GM08714 (cell line): Measurements from ENCODE around the gene PTK6.
"Not testable (repeated sequence)": the region's sequence is repeated elsewhere in the genome, so short reads cannot be mapped to it uniquely, and the experiment has no call there.

Experiments
- H3K4me3 ChIP-seq: fragments of 200-500 bp; sonication (Bioruptor generic); 2 replicates; pipeline ENCODE4 v1.5.1; 2014; ENCODE audit warnings: mild to moderate bottlenecking, low read length, inconsistent platforms
- ZNF274 ChIP-seq: IDR thresholded peaks from 2 replicates; pipeline ENCODE4 v1.6.1; 2012; ENCODE audit warnings: mild to moderate bottlenecking, low read depth, low read length

PTK6 gene

DNA sequence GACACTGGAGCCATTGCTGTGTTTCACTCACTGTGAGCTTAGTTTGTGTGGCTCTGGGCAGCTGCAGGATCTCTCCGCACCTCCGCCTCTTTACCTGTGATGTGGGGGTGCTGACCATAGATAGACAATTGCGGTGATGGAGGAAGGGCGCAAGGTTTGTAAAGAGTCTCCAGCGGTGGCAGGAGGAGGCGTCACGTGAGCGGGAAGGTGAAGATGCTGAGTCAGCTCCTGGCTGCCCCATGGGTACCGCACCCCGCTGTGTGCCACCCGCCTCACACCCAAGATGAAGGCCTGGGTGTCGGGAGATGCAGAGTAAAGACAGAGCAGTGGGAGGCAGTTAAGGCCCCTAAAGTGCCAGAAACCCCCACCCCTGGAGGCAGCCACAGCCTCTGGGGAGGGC lies 55.7 kb downstream of the PTK6 start:
- no peak for TF ChIP-seq ZNF274
- H3K4me3 ChIP-seq: no peak overlapping the region

DNA sequence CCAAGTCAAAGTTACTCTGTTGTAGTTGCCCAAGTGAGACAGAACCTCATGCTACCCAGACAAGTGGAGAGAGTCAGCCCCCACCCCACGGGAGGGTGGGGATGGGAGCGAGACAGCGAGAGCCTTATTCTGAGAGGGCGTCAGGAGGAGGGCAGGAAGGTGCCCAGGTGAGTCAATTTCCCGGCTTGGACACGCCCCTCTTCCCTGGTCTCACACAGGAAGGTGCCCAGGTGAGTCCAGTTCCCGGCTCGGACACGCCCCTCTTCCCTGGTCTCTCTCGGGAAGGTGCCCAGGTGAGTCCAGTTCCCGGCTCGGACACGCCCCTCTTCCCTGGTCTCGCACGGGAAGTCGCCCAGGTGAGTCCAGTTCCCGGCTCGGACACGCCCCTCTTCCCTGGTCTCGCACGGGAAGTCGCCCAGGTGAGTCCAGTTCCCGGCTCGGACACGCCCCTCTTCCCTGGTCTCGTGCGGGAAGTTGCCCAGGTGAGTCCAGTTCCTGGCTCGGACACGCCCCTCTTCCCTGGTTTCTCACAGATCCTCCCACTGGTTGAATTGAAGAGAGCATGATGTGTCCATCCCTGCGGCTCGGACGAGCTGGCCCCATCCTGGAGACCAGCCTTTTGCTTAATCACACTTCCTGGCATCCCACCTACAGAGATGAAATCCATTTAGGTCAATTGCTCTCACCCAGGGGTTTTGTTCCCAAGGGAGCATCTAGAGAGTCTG lies 57.3 kb downstream of the PTK6 start:
- H3K4me3 ChIP-seq: not testable (repeated sequence)

DNA sequence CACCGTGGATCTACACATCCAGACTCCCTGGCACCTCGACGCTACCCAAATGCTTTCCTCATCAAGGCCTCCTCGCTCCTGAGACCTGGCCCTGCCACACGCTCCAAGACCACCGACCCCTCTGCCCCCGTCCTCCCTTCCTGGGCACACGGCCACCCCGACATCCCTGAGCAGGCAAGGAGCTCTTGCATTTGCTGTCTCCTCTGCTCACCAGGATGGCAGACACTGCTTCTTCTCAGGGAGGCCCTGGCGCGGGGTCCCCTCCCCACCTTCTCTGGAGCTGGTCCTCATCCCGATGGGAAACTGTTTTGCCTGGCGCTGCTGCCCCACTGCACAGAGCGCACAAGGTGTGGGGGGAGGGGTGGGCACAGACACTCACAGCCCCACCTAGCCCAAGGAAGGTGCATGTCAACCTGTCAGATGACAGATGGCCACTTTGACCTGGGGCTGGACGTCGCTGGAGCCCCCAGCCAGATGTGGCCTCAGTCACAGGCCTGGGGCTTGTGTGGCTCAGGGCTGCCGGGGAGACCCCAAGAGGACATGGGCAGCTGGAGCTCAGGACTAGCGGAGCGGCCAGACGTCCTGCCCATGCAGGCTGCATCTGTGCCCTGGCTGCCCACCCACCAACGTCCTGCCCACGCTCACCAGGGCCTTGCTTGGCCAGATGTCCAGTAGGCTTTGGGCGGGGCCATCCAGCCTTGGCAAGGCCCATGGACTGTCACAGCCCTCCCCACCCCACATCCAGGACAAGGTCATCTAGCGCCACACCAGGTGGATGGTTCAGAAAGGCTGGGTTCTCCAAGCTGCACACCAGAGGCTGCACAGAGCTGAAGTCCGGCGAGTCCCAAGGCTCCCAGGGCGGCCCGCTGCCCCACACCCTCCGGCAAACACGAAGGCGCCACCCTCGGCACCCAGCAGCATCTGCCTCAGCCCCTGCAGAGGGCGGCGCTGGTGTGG lies 58.6 kb downstream of the PTK6 start:
- no peak overlapping the region for H3K4me3 ChIP-seq
- no peak for TF ChIP-seq ZNF274
